Measurements from ENCODE around the gene PIP5K1A.

- TF ChIP-seq CTCF (tag by site-specific recombination; IDR thresholded peaks at IDR 0.05) (no peak), PBX3 (CRISPR knock-in tag; IDR thresholded peaks at IDR 0.05) (no peak), ZBTB17 (tag by site-specific recombination; IDR thresholded peaks at IDR 0.05) (no peak), ZNF785 (tag by site-specific recombination; IDR thresholded peaks at IDR 0.05) (no peak), ZBTB20 (tag by site-specific recombination; IDR thresholded peaks at IDR 0.05) (no peak), BCL6B (tag by site-specific recombination; IDR thresholded peaks at IDR 0.05) (no peak), TRIM28 (IDR thresholded peaks at IDR 0.05; ENCODE audit: borderline replicate concordance, low read length) (no peak), BCL11A (tag by site-specific recombination; IDR thresholded peaks at IDR 0.05; ENCODE audit: low read depth) (no peak), YY1 (tag by site-specific recombination; IDR thresholded peaks at IDR 0.05) (no peak), FEZF1 (tag by site-specific recombination; IDR thresholded peaks at IDR 0.05) (no peak)
These were observed 4.5 kb upstream of the PIP5K1A start for GRCh38 chr1:151193856-151194255.
